Esophagus squamous epithelium (tissue), 5 donors: ENCODE data around the gene DNTT. TPM values are rescaled to one million over a fixed set of nuclear protein-coding genes. Genes with fewer than 3 reads are reported as not detected.
"Not testable (repeated sequence)": the region's sequence is repeated elsewhere in the genome, so short reads cannot be mapped to it uniquely, and the experiment has no call there.

Source experiments
- DNase-seq: peaks from one replicate; lab custom pipeline; 2025; lab: John Stamatoyannopoulos, UW
- H3K27ac ChIP-seq, 4 donors: fragments of 200-600 bp; sonication (generic); one replicate each; pipeline ENCODE4 v1.5.1; 2016 to 2019; ENCODE audit warnings: mild to moderate bottlenecking in 1 of 4
- H3K27me3 ChIP-seq, 4 donors: fragments of 200-600 bp; sonication (generic); 1 replicate in 3 of 4; 2 replicates in 1 of 4; pipeline versions ENCODE4 v1.5.1 to v1.6.0; 2017 to 2021; ENCODE audit warnings: antibody characterized with exemption in 1 of 4
- H3K36me3 ChIP-seq, 3 donors: fragments of 200-600 bp; sonication (generic); one replicate each; pipeline ENCODE4 v1.5.1; 2016 to 2019
- H3K4me1 ChIP-seq, 3 donors: fragments of 200-600 bp; sonication (generic); one replicate each; pipeline ENCODE4 v1.5.1; 2017 to 2019
- H3K4me3 ChIP-seq, 4 donors: fragments of 200-600 bp; sonication (generic); 1 replicate in 3 of 4; 2 replicates in 1 of 4; pipeline ENCODE4 v1.5.1; 2016 to 2019; ENCODE audit warnings: mild to moderate bottlenecking in 2 of 4, moderate library complexity in 1 of 4
- H3K9me3 ChIP-seq, 3 donors: fragments of 200-600 bp; sonication (generic); one replicate each; pipeline ENCODE4 v1.5.1; 2016 to 2019
- CTCF ChIP-seq, 6 experiments: fragments of 450-650 bp in 4 of 6; fragments of 200-600 bp in 2 of 6; sonication (generic) in 2 of 6; IDR thresholded peaks; one replicate each; pipeline ENCODE4 v1.5.1; 2016 to 2019; ENCODE audit warnings: antibody characterized with exemption in 6 of 6, mild to moderate bottlenecking in 4 of 6, moderate library complexity in 4 of 6
- POLR2A ChIP-seq, 4 donors: fragments of 450-650 bp; IDR thresholded peaks; one replicate each; pipeline ENCODE4 v1.6.1; 2017; ENCODE audit warnings: antibody characterized with exemption in 4 of 4, mild to moderate bottlenecking in 4 of 4, moderate library complexity in 3 of 4
- WGBS, 2 donors: methylation state at CpG; one replicate each; pipeline ENCODE4 v1.1.5; 2018; 5-methylcytosine and 5-hydroxymethylcytosine counted together
- intact Hi-C: fragments of 100-400 bp; cut with DNase I; formaldehyde crosslinking; loops from one replicate; pipeline ENCODE4 v1.15.0; 2022
- total RNA-seq, 4 donors: library from RNA; depleted of rRNA; stranded (reverse); fragments of >200 nt; gene quantifications; one replicate each; pipeline ENCODE4 v1.1.0, GENCODE V29; 2016
- donor health status: DM: yes; HTN: yes; CAD: no.

The DNTT gene
- total RNA-seq, 4 donors from 2014 or later = not detected

GRCh38 chr10:96305019-96305418, 785 bp downstream of the DNTT start:
- Histone ChIP-seq H3K36me3 (no peaks in the 10 kb centered on the region), H3K4me3 (no peak overlapping the region), H3K9me3 (no peaks in the 10 kb centered on the region), H3K27me3 (peaks cover 0 to 35% (median 0%) of the 10 kb centered on the region in 4 donors), H3K4me1 (peaks cover 0 to 19% (median 3%) of the 10 kb centered on the region in 3 donors), H3K27ac (no peak overlapping the region)
- no peak for DNase-seq
- TF ChIP-seq CTCF (IDR thresholded peaks at IDR 0.05) (no peak), POLR2A (IDR thresholded peaks at IDR 0.05) (no peak)
- intact Hi-C loops = no loop called here
- WGBS, 2 donors = 89 to 91% methylated on average over 3 of the region's 3 CpGs

DNA sequence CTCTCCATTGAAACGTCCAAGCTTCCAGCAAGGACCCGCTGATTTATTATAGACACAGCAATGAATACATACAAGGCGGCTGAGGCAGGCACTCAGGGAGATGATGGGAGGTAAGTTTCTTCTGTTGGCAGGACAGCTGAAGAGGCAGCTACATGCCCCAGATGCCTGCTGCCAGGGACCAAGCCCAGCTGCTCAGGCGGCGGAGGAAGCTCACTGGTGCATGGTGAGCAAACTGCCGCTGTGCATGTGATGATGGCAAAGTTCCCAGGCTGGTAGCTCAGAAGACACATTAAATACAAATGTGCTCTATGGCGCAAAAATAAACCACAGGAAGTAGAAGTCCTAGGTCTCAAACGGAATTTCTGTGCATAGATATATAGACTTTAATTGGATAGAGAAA, 2.3 kb downstream of the DNTT start:
- DNase-seq = no peak

DNA sequence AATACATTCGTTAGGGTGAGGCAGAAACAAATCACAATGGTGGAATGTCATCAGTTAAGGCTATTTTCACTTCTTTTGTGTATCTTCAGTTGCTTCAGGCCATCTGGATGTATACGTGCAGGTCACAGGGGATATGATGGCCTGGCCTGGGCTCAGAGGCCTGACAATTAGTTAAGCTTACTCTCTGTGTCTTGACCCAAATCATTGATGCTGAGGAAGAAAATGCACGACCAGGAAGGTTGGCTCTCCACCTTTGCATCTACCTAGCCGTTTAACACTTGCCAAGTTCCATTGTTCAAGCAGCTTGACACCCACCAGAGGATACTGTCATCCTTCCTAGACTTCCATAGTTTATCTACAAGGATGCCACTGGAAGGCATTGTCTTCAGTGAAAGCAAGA, 4.6 kb downstream of the DNTT start:
- H3K27ac ChIP-seq, H3K9me3 ChIP-seq, H3K36me3 ChIP-seq, DNase-seq, H3K27me3 ChIP-seq, intact Hi-C loops, H3K4me3 ChIP-seq: not testable (repeated sequence)
- peaks cover 0 to 19% (median 4%) of the 10 kb centered on the region in 3 donors for H3K4me1 ChIP-seq
- 46 to 62% methylated on average over 2 to 4 of the region's 4 CpGs for WGBS, 2 donors

More for the DNA sequence above, 2.3 kb downstream of the DNTT start:
- Histone ChIP-seq H3K4me1 (peaks cover 0 to 19% (median 4%) of the 10 kb centered on the region in 3 donors), H3K4me3 (no peak overlapping the region), H3K27ac (no peak overlapping the region), H3K27me3 (peaks cover 0 to 24% (median 0%) of the 10 kb centered on the region in 4 donors), H3K9me3 (no peaks in the 10 kb centered on the region), H3K36me3 (no peaks in the 10 kb centered on the region)
- intact Hi-C loops = no loop called here
- WGBS, 2 donors = 13 to 26% methylated on average over 8 of the region's 8 CpGs
- no peak for TF ChIP-seq POLR2A (IDR thresholded peaks at IDR 0.05)
- no peak for TF ChIP-seq CTCF (IDR thresholded peaks at IDR 0.05)

- Histone ChIP-seq H3K9me3 (no peaks in the 10 kb centered on the region), H3K4me1 (peaks cover 0 to 19% (median 4%) of the 10 kb centered on the region in 3 donors), H3K27me3 (peaks cover 0 to 8% (median 0%) of the 10 kb centered on the region in 4 donors), H3K4me3 (no peak overlapping the region), H3K36me3 (no peaks in the 10 kb centered on the region), H3K27ac (no peak overlapping the region)
- TF ChIP-seq CTCF (IDR thresholded peaks at IDR 0.05) (no peak), POLR2A (IDR thresholded peaks at IDR 0.05) (no peak)
- 46 to 59% methylated on average over 3 of the region's 3 CpGs for WGBS, 2 donors
- no peak for DNase-seq
- intact Hi-C loops = no loop called here
These were observed 5.5 kb downstream of the DNTT start for GRCh38 chr10:96309628-96310320.

DNA sequence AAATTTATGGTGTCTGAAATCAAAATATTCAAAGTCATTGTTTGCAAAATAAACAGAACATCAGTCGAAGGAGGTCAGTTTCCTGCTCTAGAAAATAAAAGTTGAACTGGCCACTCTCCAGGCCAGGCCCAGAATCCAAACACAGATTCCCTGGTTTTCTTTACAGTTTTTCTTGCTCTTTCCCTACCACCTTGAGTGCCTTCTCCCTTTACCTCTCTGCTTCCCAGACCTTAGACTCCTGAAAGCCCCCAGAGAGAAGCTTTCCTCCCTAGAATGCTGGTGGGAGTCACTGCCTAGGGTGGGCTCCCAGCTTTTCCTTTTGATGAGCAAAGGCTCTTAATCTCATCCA, 6.1 kb downstream of the DNTT start:
- Histone ChIP-seq H3K4me1 (peaks cover 0 to 19% (median 4%) of the 10 kb centered on the region in 3 donors), H3K9me3 (no peaks in the 10 kb centered on the region), H3K4me3 (no peak overlapping the region), H3K27me3 (peaks cover 0 to 8% (median 0%) of the 10 kb centered on the region in 4 donors), H3K27ac (no peak overlapping the region), H3K36me3 (no peaks in the 10 kb centered on the region)
- no peak for DNase-seq
- 32 to 67% methylated on average over 1 of the region's 1 CpG for whole genome bisulfite sequencing, 2 donors
- TF ChIP-seq CTCF (IDR thresholded peaks at IDR 0.05) = no peak
- no peak for TF ChIP-seq POLR2A (IDR thresholded peaks at IDR 0.05)
- intact Hi-C loops = no loop called here
